T-helper 2 cell (primary cell): ENCODE results near the gene NDRG4.

Source experiments
- DNase-seq, 5 experiments: peaks; one replicate each; pipeline versions ENCODE4 v3.0.0 to v3.0.0-alpha.2; 2012 to 2022

The NDRG4 gene

DNA sequence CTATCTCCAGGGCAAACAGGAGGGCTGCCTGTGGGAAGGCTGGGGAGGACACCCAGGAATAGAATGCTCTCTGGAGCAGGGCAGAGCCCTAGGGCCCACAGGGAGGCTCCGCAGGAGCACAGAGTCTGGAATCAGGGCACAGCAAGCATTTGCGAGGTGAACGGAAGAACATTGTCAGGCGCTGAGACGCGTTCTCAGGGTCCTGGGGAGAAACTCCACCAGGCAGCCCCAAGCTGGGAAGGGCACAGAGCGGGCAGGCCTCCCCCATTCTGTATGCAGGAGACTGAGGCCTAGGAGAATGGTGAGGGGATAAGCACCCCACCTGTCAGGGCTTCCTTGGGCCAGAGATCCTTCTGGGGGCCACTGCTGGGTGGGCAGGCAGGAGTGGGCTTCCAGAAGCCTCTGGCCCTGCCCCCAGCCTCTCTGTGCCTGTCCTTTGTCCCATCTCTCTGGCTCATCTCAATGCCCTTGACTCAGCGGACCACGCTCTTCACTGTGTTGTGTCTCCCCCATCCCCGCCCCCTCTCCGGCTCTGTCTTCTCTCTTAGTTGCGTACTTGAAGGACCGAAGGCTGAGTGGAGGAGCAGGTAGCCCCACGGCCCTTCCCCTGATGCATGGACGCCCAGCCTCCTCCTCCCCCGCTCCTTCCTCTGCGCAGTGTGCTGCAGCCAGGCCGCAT lies 10.3 kb downstream of the NDRG4 start:
- DNase-seq: no peak

DNA sequence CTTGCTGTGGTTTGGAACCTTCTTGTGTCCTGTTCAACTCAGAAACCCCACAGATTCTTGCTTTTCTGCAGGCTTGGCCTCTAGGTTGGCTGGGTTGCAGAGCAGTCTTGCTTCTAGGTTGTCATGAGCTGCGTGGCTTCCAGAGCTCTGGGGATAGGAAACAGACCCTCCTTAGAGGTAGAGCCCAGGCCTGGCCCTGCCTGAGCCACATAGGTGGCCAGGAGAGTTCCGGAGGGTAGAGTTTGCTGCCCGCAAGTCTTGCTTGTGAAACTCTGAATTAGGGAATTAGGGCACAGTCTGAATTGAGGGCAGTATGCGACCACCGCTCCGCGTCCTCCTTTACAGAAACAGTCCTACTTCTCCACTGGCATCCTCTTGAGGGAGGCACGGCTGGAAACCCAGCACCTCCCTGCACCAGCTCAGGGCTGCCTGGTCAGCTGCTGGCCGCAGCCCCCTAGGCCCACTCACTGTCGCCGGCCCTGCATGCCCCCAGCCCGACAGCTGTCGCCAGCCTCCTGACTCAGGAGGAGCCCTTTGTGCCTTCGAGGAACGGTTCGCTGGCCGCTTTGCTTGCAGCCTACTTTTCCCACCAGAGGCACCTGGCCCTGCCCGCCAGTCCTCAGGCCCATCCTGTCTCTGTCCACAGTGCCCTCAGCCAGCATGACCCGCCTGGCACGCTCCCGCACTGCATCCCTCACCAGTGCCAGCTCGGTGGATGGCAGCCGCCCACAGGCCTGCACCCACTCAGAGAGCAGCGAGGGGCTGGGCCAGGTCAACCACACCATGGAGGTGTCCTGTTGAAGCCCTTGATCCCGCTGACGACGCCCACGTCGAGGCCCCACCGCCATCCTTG lies 11.1 kb downstream of the NDRG4 start:
- DNase-seq: no peak

DNA sequence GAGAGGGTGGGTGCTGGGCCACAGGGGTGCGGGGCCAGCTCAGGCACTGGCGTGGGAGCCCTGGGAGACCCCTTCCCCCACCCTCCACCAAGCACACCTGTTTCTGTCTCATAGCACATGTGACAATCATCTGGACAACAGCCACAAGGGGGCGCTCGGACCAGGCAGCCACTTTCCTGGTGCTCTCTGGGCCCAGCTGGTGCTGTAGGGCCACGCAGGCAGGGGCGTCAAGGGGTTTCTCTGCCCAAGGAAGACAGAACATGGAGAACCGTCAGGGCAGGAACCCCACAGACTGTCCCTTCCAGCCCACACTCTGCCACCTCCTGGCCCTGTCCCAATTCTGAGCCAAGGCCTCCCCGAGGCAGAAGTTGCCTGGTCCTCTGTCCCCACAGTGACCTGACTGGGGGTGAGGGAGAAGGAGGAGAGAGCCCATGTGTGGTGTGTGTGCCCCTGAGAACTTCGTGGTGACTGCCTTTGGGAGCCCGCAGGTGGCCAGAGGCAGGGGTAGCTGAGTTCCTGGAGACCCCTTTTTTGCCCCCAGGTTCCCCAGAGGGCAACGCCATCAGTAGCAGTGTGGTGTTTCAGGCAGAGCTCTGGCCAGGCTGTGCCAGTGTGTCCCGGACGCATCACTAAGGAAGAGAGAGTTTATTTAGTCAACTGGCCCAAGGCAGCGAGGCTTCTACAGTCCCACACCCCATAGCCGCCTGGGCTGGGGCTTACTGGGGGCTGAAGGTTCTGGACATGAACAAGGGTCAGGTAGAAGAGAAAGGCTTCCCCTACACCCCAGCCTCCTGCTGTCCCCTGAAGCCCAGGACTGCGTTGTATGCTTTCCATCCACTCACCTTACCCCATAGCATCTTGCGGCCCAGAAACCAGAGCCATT lies 12.2 kb downstream of the NDRG4 start:
- DNase-seq: peak; percentile 56 to 81 (median 74)

DNA sequence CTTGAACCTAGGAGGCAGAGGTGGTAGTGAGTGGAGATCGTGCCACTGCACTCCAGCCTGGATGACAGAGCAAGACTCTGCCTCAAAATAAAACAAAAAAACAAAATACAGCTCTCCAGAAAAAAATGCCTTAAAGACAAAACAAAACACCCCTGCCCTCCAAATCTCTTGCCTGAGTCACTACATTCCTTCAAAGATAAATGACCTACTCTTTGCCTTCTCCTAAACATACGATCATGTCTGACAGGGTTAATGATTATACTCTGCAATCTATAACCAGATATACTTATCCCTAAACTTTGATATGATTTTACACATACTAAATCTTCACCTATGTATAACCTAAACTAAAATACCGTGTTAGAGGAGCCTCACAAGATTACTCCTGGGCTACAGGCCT lies 13.9 kb downstream of the NDRG4 start:
- DNase-seq: no peak

DNA sequence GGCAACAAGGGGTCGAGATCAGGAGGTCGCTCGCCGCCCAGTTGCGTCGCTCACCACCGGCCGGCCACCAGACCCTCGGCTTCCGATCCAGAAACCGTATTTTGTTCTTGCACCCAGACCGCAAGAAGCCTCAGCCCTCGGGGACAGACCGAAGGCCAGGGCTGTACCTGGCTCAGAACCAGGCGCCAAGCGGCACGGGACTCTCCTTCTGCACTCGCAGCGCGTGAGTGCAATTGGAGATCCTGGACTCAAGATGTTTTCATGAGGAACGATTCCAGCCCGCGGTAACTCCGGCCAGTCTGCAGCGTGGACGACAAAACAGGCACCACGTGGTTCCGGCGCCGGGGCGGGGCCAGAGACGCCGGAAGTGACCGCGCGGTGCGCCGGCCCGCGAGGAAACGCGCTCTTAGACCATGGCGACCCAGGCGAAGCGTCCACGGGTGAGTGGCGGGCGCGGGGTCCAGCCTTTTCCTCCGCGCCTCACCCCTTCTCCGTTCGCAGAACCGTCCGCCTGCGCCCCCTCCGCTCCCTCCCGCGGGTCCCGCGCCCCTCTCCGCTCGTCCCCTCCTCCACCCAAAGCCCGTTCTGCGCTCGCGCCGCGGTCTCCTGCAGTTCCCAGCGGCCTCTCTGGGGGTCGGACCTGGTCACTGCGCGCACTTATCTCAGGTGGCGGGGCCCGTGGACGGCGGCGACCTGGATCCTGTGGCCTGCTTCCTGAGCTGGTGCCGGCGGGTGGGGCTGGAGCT lies 15.4 kb downstream of the NDRG4 start, which contains the start of gene SETD6:
Gene SETD6 (plus strand): TSS at position 393 of the 746 bp plus-strand sequence. CDS start 21 bp downstream, at position 414.
- DNase-seq: peak; percentile 49 to 70 (median 53)

DNA sequence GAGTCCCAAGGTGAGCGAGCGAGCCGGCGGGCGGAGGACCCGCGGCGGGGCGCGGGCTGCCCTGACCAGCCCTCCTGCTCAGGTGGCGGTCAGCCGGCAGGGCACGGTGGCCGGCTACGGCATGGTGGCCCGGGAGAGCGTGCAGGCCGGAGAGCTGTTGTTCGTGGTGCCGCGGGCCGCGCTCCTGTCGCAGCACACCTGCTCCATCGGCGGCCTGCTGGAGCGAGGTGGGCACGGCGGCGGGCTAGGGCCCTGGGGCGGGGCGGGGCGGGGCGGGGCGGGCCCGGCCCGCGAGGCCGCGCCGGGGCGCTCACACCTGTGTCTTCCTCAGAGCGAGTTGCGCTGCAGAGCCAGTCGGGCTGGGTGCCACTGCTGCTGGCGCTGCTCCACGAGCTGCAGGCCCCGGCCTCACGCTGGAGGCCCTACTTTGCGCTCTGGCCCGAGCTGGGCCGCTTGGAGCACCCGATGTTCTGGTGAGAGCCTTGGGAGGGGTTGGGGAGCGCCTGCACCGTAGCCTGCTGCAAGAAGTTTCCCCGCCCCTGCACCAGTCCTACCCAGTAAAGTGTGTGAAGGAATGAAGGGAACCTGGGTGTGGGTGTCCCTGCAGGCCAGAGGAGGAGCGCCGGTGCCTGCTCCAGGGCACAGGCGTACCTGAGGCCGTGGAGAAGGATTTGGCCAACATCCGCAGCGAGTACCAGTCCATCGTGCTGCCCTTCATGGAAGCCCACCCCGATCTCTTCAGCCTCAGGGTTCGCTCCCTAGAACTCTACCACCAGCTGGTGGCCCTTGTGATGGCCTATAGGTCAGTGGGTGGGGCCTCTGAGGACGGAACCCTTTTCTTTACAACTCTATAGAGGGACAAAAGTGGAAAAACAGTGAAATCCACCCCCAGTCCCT lies 16.2 kb downstream of the NDRG4 start:
- DNase-seq: peak in 3 of 5 experiments; percentile 27 to 60 (median 32)

DNA sequence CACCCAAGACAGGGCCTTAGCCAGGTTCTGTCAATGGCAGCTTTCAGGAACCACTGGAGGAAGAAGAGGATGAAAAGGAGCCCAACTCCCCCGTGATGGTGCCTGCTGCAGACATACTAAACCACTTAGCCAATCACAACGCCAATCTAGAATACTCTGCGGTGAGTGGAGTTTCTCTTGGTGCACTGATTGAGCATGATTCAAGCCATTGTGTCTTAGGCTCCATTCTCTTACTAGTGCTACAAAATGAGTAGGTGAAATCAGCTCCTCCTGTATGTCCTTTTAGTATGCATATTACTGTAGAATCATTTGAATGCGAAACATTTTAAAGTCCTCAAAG lies 16.8 kb downstream of the NDRG4 start:
- no peak for DNase-seq

DNA sequence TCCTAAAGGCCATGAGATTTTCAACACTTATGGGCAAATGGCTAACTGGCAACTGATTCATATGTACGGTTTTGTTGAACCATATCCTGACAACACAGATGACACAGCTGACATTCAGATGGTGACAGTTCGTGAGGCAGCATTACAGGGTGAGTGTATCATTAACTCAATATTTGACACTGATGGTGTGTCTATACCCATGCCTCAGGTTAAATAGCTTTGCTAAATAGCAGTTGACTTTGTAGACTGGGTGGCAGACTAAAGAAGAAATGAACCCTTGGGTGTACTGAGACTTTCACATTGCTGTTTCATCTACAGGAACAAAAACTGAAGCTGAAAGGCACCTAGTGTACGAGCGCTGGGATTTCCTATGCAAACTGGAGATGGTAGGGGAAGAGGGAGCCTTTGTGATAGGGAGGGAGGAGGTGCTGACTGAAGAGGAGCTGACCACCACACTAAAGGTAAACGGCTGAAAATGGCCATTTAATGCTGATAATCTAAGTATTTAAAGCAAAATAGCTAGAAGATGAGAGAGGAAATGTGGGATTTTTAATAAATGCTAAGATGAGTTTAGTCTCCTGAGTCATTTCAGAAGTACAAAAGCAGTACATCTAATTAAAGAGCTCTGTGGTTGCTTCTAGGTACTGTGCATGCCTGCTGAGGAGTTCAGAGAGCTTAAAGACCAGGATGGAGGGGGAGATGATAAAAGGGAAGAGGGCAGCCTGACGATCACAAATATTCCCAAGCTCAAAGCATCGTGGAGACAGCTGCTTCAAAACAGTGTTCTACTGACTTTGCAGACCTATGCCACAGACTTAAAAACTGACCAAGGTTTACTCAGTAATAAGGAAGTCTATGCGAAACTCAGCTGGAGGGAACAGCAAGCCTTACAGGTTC lies 18.4 kb downstream of the NDRG4 start:
- peak in 1 of 5 experiments; percentile 60 for DNase-seq

DNA sequence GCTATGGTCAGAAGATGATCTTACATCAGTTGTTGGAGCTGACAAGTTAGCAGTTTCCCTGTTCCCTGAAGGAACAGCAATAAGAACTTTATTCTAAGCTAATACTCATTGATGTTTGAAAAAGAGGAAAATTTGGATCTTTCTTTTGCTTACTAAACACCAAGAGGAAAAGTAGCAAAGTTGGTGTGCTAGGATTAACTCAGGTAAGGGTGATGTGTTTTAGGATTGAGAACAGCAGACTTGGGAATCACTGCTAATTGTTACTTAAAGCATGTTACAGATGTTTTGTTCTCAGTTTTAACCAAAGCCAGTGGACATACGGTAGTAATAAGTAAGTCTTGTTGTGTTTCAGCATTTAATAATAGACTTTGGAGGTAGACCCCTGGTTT lies 19.0 kb downstream of the NDRG4 start:
- DNase-seq: no peak

DNA sequence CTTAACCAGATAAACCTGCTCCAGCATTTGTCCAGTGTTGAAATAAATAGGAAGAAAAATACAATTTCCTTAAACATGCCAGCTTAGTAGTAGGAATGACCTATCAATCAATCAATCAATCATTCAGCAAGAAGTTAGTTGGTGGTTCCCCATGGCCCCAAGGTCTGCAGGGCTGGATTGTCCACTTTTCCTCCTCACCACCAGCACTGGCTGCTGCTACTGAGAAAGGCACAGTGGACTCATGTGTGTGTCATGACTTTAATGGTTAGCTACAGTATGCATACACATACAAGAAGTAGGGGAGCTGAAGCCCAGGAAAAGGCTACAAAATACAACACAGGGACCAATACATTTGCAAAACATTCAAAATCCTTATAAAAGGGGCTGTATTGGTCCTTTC lies 19.8 kb downstream of the NDRG4 start:
- DNase-seq: no peak

DNA sequence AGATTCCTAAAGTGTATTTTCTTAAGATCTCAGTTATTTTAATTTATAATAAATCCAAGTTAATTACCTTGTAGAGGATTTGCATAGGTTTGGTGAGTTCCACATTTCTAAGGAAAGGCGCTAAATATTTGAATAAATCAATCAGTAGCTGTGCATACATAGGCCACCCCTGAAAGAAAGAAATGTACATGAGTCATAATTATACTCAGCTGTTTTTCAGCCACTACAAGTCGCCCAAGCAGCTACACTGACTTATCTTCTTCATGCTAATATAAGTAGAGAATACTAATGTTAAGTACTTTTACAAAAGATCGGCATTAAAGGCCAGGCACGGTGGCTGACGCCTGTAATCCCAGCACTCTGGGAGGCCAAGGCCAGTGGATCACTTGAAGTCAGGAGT lies 30.2 kb downstream of the NDRG4 start:
- no peak for DNase-seq

DNA sequence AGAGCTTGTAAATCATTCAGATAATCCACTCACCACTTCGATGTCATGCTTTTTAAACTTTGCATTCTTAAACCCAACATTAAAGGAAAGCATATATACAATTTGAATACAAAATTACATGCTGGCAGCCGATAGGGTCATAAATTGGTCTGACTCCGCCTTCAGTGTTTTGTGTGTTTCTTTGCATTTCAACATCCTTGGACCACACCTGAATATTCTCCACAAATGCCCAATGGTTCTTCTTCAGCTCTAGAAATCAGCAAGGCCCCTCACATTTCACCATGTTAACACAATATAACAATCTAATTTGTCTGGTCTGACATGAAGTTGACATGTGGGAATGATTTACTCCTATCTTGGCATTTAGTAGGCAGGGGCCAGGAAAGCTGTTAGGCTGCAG lies 32.5 kb downstream of the NDRG4 start:
- DNase-seq: no peak

DNA sequence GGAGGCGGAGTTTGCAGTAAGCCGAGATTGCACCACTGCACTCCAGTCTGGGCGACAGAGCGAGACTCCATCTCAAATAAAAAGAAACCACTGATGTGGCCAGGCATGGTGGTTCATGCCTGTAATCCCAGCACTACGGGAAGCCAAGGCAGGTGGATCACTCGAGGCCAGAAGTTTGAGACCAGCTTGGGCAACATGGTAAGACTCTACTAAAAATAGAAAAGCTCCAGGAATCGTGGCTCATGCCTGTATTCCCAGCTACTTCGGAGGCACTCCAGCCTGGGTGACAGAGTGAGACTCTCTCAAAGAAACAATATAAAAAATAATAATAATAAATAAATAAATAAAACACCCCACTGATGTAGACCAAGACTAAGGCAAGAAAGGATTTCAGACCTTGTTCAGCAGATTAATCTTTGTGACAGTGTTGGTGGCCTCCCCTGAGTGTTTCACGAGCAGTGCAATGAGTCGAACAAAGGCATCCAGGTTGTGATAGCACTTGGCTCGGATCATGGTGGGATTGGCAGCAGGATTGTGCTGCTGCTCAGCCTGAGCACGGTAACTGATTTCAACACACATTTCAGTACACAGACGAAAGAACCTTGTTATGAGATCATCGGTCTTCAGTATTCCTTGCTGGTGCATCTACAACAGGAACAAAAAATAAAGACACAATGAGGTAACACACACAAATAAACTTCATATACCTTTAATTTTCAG lies 34.0 kb downstream of the NDRG4 start:
- no peak for DNase-seq

DNA sequence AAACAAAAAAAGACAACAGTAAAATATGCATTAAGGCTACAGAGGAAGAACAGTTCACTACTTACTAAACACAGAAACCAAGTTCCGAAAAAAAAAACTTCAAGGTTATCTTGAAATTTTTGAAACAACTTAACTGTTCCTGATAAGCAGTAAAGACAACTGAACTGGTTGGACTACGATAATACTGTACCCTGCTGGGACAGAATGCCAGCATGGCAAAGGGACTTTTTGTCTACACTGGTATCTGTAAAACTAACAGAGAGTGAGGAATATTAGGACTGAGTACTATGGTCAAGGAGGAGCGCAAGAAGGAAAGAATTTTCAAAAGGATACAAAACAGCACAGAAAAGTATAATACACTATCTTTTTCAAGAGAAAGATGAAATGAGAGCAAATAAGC lies 35.2 kb downstream of the NDRG4 start:
- DNase-seq: no peak

DNA sequence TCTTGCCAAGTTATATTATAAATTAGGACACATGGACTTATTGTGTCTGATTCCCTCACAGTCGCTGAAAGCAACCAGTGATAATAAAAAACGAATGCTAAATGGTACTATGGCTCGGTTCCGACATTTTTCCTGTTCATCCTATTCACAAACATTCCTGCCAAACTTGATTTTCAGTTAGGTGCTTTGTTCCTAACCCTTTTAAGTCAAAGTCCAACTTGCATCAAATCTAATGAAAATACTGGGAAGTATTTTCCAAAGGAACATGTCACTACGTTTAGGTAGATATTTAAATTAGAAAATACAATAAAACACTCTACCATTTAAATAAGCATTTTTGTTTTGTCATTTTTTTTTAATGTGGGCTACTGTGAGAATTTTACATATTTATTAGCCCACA lies 36.3 kb downstream of the NDRG4 start:
- DNase-seq: no peak

DNA sequence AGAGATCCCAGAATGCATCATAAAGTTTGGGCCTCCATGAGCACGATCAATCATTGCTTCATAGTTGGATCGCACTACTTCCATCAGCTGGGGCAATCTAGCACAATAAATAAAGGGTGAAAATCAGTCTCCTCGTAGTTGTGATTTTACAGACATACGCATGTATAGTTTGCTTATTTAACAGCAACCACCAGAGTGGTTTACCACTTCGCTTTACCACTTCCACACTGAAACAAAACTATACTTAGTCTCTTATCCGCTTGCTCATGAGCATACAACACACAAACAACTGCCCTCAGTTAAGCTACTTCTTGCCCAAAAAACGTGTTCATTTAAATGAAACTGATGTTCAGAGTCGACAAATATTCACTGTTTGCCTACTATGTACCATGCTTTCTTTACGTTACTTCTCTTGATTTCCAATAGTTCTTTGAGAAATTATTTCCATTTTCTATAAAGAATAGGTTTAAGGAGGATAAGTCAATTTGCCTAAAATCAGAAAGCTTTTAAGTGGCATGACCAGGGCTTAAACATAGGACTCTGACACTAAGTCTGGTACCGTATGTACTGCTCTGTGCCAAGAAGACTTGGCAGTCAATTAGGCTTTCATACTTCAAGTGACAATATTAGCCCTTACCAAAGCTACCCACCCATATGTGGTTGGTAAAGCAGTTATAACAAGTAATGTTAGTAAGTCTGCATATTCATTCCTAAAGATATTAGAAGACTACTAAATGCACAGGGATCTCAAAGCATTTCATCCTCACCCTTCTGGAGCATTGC lies 37.4 kb downstream of the NDRG4 start:
- DNase-seq: peak in 1 of 5 experiments; percentile 67

DNA sequence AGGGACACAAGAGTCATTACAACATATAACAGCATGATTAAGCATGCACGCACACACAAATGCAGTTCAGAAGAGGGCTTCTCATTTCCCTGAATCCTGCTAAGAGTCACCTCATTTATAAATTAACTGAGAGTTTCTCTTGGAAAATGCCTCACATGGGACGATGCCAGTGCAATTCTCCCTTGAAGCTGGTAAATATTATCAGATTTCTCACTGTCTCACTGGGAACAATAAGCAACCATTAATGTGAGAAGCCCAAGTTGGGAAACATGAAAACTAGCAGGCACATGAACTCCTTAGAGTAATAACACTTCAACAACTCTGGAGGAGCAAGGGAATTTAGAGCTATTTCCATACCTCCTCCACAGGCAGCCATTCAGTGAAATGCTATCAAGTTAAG lies 41.8 kb downstream of the NDRG4 start:
- DNase-seq: no peak

DNA sequence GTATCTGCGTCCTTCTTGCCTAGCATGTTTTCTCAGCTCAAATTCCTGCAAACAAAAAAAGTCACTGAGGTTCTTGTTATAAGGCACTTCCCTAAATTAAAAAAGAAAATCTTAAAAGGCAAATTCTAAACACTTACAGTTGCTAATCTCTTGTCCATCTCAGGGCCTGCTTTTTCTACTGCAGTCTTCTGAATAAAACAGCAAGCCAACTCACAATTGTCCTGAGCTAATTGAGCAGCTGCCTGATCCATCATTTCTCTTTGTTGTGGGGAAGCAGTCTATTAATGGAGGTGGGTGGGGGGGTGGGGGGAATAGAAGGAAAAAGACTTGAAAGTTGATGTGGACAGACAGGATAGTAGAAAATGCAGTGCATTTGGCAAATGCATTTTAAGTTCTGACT lies 42.3 kb downstream of the NDRG4 start:
- DNase-seq: no peak

DNA sequence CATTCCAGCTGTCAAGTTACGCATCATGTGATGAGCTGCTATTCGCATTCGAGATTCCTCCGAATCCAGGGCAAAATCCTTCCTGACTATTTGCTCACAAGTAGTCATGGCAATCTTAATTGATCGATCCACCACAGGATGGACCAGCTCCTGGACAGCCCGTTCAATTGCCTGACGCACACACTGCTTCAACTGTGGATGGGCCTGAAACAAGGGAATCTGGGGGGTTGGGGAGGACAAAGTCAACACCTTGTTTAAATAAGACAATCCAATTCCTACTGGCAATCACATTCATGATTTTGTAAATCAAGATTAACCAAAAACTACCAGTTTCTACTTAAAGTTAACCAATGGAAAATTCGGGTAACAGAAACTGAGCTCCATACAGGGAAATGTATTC lies 43.7 kb downstream of the NDRG4 start:
- DNase-seq: no peak
